HepG2 (cell line): ENCODE results near the gene TUG1. TPM values are rescaled to one million over a fixed set of nuclear protein-coding genes. Genes with fewer than 3 reads are reported as not detected.
A peak's percentile ranks its signal among the peaks of the same experiment; 100 is the strongest.

Experiments
- ATAC-seq: fragments of 200-7000 bp; cut with Tn5 transposase; 3 replicates; pipeline ENCODE4 v1.9.1; 2020; ENCODE audit warnings: mild to moderate bottlenecking, moderate library complexity
- BruUV-seq: library from RNA; stranded (reverse); fragments of 400-500 nt; replicated peaks from 2 replicates; lab custom pipeline; 2021; lab: Mats Ljungman, UMichigan
- CTCF ChIA-PET: fragments of 300-600 bp; formaldehyde crosslinking; extraction: SDS; loops from one replicate; lab custom pipeline; 2021; ENCODE audit warnings: low total read pairs, inconsistent platforms, low intra/inter-chr PET ratio; lab: Yijun Ruan, JAX
- POLR2A ChIA-PET: fragments of 350-600 bp; sonication (Branson Sonifier 250); formaldehyde crosslinking; loops from one replicate; lab custom pipeline; 2020; ENCODE audit warnings: antibody characterized with exemption, inconsistent platforms; lab: Yijun Ruan, JAX
- DNase-seq: peaks from one replicate; pipeline ENCODE4 v3.0.0-alpha.2; 2015; ENCODE audit warnings: low spot score
- FAIRE-seq: peaks from 3 replicates; lab custom pipeline; 2011; peaks lifted over from hg19 to GRCh38; lab: Jason Lieb, UNC
- H2AFZ ChIP-seq: one replicate; pipeline ENCODE4 v1.6.1; 2011; ENCODE audit warnings: low read length, inconsistent platforms
- H3K27ac ChIP-seq: fragments of 300-600 bp; 3 replicates; pipeline ENCODE4 v1.8.0; 2011; ENCODE audit warnings: mixed run types, mild to moderate bottlenecking, mixed read lengths, low read length, inconsistent platforms; ENCODE audit not compliant: insufficient read depth; ENCODE audit errors: extremely low read length
- H3K27me3 ChIP-seq, 2 experiments: fragments of 200-600 bp in 1 of 2; 2 replicates in 1 of 2; 3 replicates in 1 of 2; pipeline versions ENCODE4 v1.6.0 to v1.8.0; 2011; ENCODE audit warnings: low read length in 2 of 2, mild to moderate bottlenecking in 2 of 2, moderate library complexity in 2 of 2, inconsistent platforms in 1 of 2; ENCODE audit not compliant: insufficient read depth in 2 of 2, control insufficient read depth in 1 of 2
- H3K36me3 ChIP-seq, 2 experiments: fragments of 200-600 bp in 1 of 2; replicated peaks in 1 of 2; 2 replicates in 1 of 2; 3 replicates in 1 of 2; pipeline versions ENCODE4 v1.5.1 to v1.8.0; 2011; ENCODE audit warnings: low read length in 2 of 2, inconsistent platforms in 1 of 2; ENCODE audit not compliant: insufficient read depth in 2 of 2, control insufficient read depth in 1 of 2
- H3K4me1 ChIP-seq: 2 replicates; pipeline ENCODE4 v1.5.1; 2012; ENCODE audit warnings: low read length, inconsistent platforms; ENCODE audit not compliant: insufficient read depth
- H3K4me2 ChIP-seq: 2 replicates; pipeline ENCODE4 v1.6.0; 2011; ENCODE audit warnings: low read depth, low read length, inconsistent platforms
- H3K4me3 ChIP-seq, 3 experiments: fragments of 200-600 bp in 1 of 3; sonication (generic), shearing (Covaris generic) in 1 of 3; replicated peaks in 1 of 3; 2 replicates each; pipeline ENCODE4 v1.5.1; 2011 to 2016; ENCODE audit warnings: low read length in 3 of 3, inconsistent platforms in 2 of 3, low read depth in 2 of 3, mild to moderate bottlenecking in 2 of 3, control low read depth in 1 of 3, mixed read lengths in 1 of 3; ENCODE audit not compliant: insufficient read depth in 1 of 3
- H3K79me2 ChIP-seq: one replicate; pipeline ENCODE4 v1.6.1; 2011; ENCODE audit warnings: low read length, inconsistent platforms; ENCODE audit not compliant: insufficient read depth
- H3K9ac ChIP-seq: 2 replicates; pipeline ENCODE4 v1.6.0; 2011; ENCODE audit warnings: mild to moderate bottlenecking, low read depth, low read length, inconsistent platforms; ENCODE audit not compliant: insufficient read depth
- H3K9me3 ChIP-seq: 2 replicates; pipeline ENCODE4 v1.5.1; 2012; ENCODE audit warnings: mild to moderate bottlenecking, low read length
- H4K20me1 ChIP-seq: 2 replicates; pipeline ENCODE4 v1.6.0; 2011; ENCODE audit warnings: inconsistent platforms, mild to moderate bottlenecking, low read length, moderate library complexity; ENCODE audit not compliant: insufficient read depth
- DRAP1 ChIP-seq: IDR thresholded peaks from 2 replicates; pipeline ENCODE4 v1.6.1; 2016; ENCODE audit warnings: missing genetic modification reagents, missing compliant biosample characterization
- FIP1L1 ChIP-seq: fragments of 200-400 bp; formaldehyde crosslinking; IDR thresholded peaks from 2 replicates; pipeline ENCODE4 v1.6.1; 2018; ENCODE audit warnings: low read depth, mild to moderate bottlenecking, low read length, moderate library complexity, borderline replicate concordance; ENCODE audit not compliant: insufficient read depth
- GTF2F1 ChIP-seq: fragments of 150-350 bp; IDR thresholded peaks from 2 replicates; pipeline ENCODE4 v1.6.1; 2014; ENCODE audit warnings: low read length
- REST ChIP-seq, 2 experiments: IDR thresholded peaks; 2 replicates each; pipeline ENCODE4 v1.6.1; 2011 to 2012; ENCODE audit warnings: low read length in 2 of 2, borderline replicate concordance in 1 of 2, low read depth in 1 of 2, mild to moderate bottlenecking in 1 of 2, moderate library complexity in 1 of 2
- STAG1 ChIP-seq: sonication (generic); formaldehyde crosslinking; IDR thresholded peaks from 2 replicates; pipeline ENCODE4 v1.4.0; 2020; ENCODE audit warnings: missing genetic modification reagents
- UBTF ChIP-seq: sonication (generic); formaldehyde crosslinking; IDR thresholded peaks from 2 replicates; pipeline ENCODE4 v1.4.0; 2020; ENCODE audit warnings: mild to moderate bottlenecking, missing genetic modification reagents
- ZMAT3 ChIP-seq: sonication (generic); formaldehyde crosslinking; conservative IDR thresholded peaks from 2 replicates; pipeline ENCODE4 v1.7.0; 2021; ENCODE audit warnings: missing genetic modification reagents
- ZNF280B ChIP-seq: sonication (generic); formaldehyde crosslinking; IDR thresholded peaks from 2 replicates; pipeline ENCODE4 v1.5.0; 2020; ENCODE audit warnings: missing genetic modification reagents, mild to moderate bottlenecking, borderline replicate concordance
- ZNF501 ChIP-seq: sonication (generic); formaldehyde crosslinking; IDR thresholded peaks from 2 replicates; pipeline ENCODE4 v1.5.1; 2020; ENCODE audit warnings: mild to moderate bottlenecking, moderate library complexity, missing genetic modification reagents
- ZSCAN9 ChIP-seq: IDR thresholded peaks from 2 replicates; pipeline ENCODE4 v1.6.1; 2016; ENCODE audit warnings: borderline replicate concordance
- WGBS: methylation state at CpG from one replicate; pipeline ENCODE4 v1.1.6; 2017; ENCODE audit warnings: low lambda C conversion rate; 5-methylcytosine and 5-hydroxymethylcytosine counted together
- in situ Hi-C: cut with HindIII; loops from 2 replicates; pipeline ENCODE4 v1.10.0; 2017; ENCODE audit warnings: low pct_unique_long_range_greater_than_20kb; ENCODE audit not compliant: extremely low pct_ligation_motif_present
- intact Hi-C: fragments of 100-400 bp; cut with micrococcal nuclease; formaldehyde crosslinking; loops from one replicate; pipeline ENCODE4 v1.10.0; 2022; ENCODE audit not compliant: unreplicated experiment
- polyA plus RNA-seq, 8 experiments: library from polyadenylated mRNA; depleted of rRNA in 3 of 8; stranded (reverse) in 7 of 8; unstranded in 1 of 8; fragments of >200 nt; fragmentation: Illumina TruSeq in 4 of 8; extraction: Trizol in 4 of 8; gene quantifications; 2 replicates each; pipeline versions ENCODE4 v1.2.1 to v1.2.3, GENCODE V29; 2011 to 2016; ENCODE audit warnings: low read depth in 4 of 8, missing spikeins in 1 of 8, mixed read lengths in 1 of 8; ENCODE audit not compliant: insufficient read depth in 1 of 8
- total RNA-seq, 5 experiments: library from RNA; depleted of rRNA; stranded (reverse); fragments of >200 nt; fragmentation: Illumina TruSeq; extraction: Trizol; gene quantifications; 2 replicates each; pipeline ENCODE4 v1.2.3, GENCODE V29; 2016; ENCODE audit warnings: low read depth in 1 of 5

Gene TUG1
- total and polyA plus RNA-seq, 2 of the 13 experiments (the other 11 are each of a cell fraction or from before 2014, with no cell fraction given): 35.2 to 122 TPM

GRCh38 chr22:30932661-30933060 is 36.4 kb upstream of the TUG1 start:
- ATAC-seq (no peak), DNase-seq (no peak)
- Histone ChIP-seq H4K20me1 (no peaks in the 10 kb centered on the region), H3K27ac (no peak overlapping the region), H3K27me3 (no peaks in the 10 kb centered on the region), H3K4me1 (no peaks in the 10 kb centered on the region), H3K4me3 (no peak overlapping the region), H2AFZ (no peak overlapping the region)
- BruUV-seq: no TSS peak
- POLR2A ChIA-PET: no interaction called here
- in situ Hi-C loops: no loop called here
- WGBS: 99% methylated on average over 15 of the region's 16 CpGs
- no peak for TF ChIP-seq ZNF280B (CRISPR knock-in tag)
- TF ChIP-seq STAG1 (CRISPR knock-in tag): no peak
- no peak for TF ChIP-seq ZSCAN9 (CRISPR knock-in tag)
- no peak for TF ChIP-seq ZMAT3
- no peak for TF ChIP-seq DRAP1 (CRISPR knock-in tag)
- TF ChIP-seq, all 625 proteins: peak for 0
- Histone ChIP-seq H3K4me2 (no peak overlapping the region), H3K36me3 (peaks cover 59 to 96% of the 10 kb centered on the region in 2 experiments), H3K79me2 (no peaks in the 10 kb centered on the region), H3K9me3 (no peaks in the 10 kb centered on the region), H3K9ac (no peak overlapping the region)
- CTCF ChIA-PET: no interaction called here
- FAIRE-seq: no peak
- intact Hi-C loops: no loop called here

- BruUV-seq: no TSS peak
- no peaks in the 10 kb centered on the region for H3K9me3 ChIP-seq
- no peaks in the 10 kb centered on the region for H4K20me1 ChIP-seq
- 94% methylated on average over 6 of the region's 7 CpGs for WGBS
- ATAC-seq: no peak
- H3K4me1 ChIP-seq: no peaks in the 10 kb centered on the region
- intact Hi-C loops (no loop called here), in situ Hi-C loops (no loop called here)
- POLR2A ChIA-PET: no interaction called here
- CTCF ChIA-PET: no interaction called here
- FAIRE-seq: no peak
- no peaks in the 10 kb centered on the region for H3K27me3 ChIP-seq
- H3K27ac ChIP-seq: no peak overlapping the region
- no peak for DNase-seq
- H3K4me3 ChIP-seq: no peak overlapping the region
- no peak overlapping the region for H3K4me2 ChIP-seq
- no peak overlapping the region for H2AFZ ChIP-seq
- H3K36me3 ChIP-seq: peaks cover 58 to 94% of the 10 kb centered on the region in 2 experiments
- no peak overlapping the region for H3K9ac ChIP-seq
- no peaks in the 10 kb centered on the region for H3K79me2 ChIP-seq
- TF ChIP-seq REST (IDR thresholded peaks at IDR 0.05; ENCODE audit: borderline replicate concordance in 1 of 2, low read depth in 1 of 2, low read length in 2 of 2) (peak in 1 of 2 experiments; percentile 29; a peak in 1 of 4 replicates), GTF2F1 (no peak), FIP1L1 (no peak), UBTF (CRISPR knock-in tag) (no peak), ZNF501 (CRISPR knock-in tag) (no peak)
Measured at GRCh38 chr22:30933457-30933856, 35.6 kb upstream of the TUG1 start.
